ENCODE data around the gene TBC1D4.

DNA sequence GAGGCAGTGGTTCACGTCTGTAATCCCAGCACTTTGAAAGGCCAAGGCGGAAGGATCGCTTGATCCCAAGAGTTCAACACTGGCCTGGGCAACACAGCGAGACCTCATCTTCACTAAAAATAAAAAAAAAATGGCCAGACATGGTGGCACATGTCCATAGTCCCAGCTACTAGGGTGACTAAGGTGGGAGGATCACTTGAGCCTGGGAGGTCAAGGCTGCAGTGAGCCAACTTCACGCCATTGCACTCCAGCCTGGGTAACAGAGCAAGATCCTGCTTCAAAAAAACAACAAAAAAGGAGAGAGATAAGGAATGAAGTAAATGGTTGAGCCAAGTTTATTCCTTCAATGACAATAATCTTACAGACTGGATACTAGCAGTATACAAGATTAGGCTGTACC is 21.3 kb downstream of the TBC1D4 start:
- TF ChIP-seq, protein P1, sequence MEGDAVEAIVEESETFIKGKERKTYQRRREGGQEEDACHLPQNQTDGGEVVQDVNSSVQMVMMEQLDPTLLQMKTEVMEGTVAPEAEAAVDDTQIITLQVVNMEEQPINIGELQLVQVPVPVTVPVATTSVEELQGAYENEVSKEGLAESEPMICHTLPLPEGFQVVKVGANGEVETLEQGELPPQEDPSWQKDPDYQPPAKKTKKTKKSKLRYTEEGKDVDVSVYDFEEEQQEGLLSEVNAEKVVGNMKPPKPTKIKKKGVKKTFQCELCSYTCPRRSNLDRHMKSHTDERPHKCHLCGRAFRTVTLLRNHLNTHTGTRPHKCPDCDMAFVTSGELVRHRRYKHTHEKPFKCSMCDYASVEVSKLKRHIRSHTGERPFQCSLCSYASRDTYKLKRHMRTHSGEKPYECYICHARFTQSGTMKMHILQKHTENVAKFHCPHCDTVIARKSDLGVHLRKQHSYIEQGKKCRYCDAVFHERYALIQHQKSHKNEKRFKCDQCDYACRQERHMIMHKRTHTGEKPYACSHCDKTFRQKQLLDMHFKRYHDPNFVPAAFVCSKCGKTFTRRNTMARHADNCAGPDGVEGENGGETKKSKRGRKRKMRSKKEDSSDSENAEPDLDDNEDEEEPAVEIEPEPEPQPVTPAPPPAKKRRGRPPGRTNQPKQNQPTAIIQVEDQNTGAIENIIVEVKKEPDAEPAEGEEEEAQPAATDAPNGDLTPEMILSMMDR (conservative IDR thresholded peaks at IDR 0.05; ENCODE audit: low read depth, low read length) = no peak
- no peak for TF ChIP-seq EZH2 (IDR thresholded peaks at IDR 0.05; ENCODE audit: low read length, unreplicated experiment)
